IMR-90 (cell line): ENCODE measurements around the gene DNAH9.

Experiments
- CEBPB ChIP-seq: IDR thresholded peaks from 2 replicates; pipeline ENCODE4 v1.6.1; 2012; ENCODE audit warnings: low read depth, low read length, improper control_type of control experiment
- FOS ChIP-seq: fragments of 150-350 bp; IDR thresholded peaks from 2 replicates; pipeline ENCODE4 v1.6.1; 2016; ENCODE audit warnings: low read depth, low read length
- MXI1 ChIP-seq: IDR thresholded peaks from 2 replicates; pipeline ENCODE4 v1.6.1; 2012; ENCODE audit warnings: low read depth, mild to moderate bottlenecking, low read length, moderate library complexity, borderline replicate concordance
- NFE2L2 ChIP-seq: fragments of 150-350 bp; IDR thresholded peaks from 2 replicates; pipeline ENCODE4 v1.6.1; 2016; ENCODE audit warnings: low read depth, mild to moderate bottlenecking, low read length
- POLR2A ChIP-seq: IDR thresholded peaks from 2 replicates; pipeline ENCODE4 v1.6.1; 2012; ENCODE audit warnings: mild to moderate bottlenecking, low read depth, low read length
- RCOR1 ChIP-seq: IDR thresholded peaks from 2 replicates; pipeline ENCODE4 v1.6.1; 2012; ENCODE audit warnings: mild to moderate bottlenecking, low read length, improper control_type of control experiment; ENCODE audit not compliant: insufficient replicate concordance
- TF ChIP-seq, protein P1 (sequence below): conservative IDR thresholded peaks from 2 replicates; pipeline ENCODE4 v1.5.1; 2012; ENCODE audit warnings: mild to moderate bottlenecking, low read depth, low read length, improper control_type of control experiment

- TF ChIP-seq, protein P1, sequence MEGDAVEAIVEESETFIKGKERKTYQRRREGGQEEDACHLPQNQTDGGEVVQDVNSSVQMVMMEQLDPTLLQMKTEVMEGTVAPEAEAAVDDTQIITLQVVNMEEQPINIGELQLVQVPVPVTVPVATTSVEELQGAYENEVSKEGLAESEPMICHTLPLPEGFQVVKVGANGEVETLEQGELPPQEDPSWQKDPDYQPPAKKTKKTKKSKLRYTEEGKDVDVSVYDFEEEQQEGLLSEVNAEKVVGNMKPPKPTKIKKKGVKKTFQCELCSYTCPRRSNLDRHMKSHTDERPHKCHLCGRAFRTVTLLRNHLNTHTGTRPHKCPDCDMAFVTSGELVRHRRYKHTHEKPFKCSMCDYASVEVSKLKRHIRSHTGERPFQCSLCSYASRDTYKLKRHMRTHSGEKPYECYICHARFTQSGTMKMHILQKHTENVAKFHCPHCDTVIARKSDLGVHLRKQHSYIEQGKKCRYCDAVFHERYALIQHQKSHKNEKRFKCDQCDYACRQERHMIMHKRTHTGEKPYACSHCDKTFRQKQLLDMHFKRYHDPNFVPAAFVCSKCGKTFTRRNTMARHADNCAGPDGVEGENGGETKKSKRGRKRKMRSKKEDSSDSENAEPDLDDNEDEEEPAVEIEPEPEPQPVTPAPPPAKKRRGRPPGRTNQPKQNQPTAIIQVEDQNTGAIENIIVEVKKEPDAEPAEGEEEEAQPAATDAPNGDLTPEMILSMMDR, result no peak
- TF ChIP-seq MXI1 (no peak), FOS (no peak), CEBPB (no peak), POLR2A (no peak), RCOR1 (no peak), NFE2L2 (no peak)
Measured at GRCh38 chr17:11813871-11814270, 215.6 kb downstream of the DNAH9 start.
